ENCODE data around the gene SMO.

SMO gene

GRCh38 chr7:129188372-129188891 lies at the start of gene SMO:
Gene SMO, plus strand, starts transcription at chr7:129188633. Its CDS starts 519 bp downstream, at chr7:129189152.
- peak; percentile 5 for DNase-seq

GRCh38 chr7:129143724-129144094 lies 44.7 kb upstream of the SMO start:
- no peak for DNase-seq

GRCh38 chr7:129144095-129144833 lies 44.2 kb upstream of the SMO start, which contains the start of gene TSPAN33:
Gene TSPAN33, plus strand, starts transcription at chr7:129144707. Its CDS starts 274 bp downstream, at chr7:129144981.
- DNase-seq: peak; percentile 59

- no peak for DNase-seq
These were observed 43.4 kb upstream of the SMO start for GRCh38 chr7:129144834-129145668.

- DNase-seq: no peak
These were observed 42.0 kb upstream of the SMO start for GRCh38 chr7:129146237-129146979.

GRCh38 chr7:129147731-129148130 lies 40.7 kb upstream of the SMO start:
- no peak for DNase-seq

GRCh38 chr7:129149511-129149910 lies 38.9 kb upstream of the SMO start:
- no peak for DNase-seq

- no peak for DNase-seq
These were observed 38.0 kb upstream of the SMO start for GRCh38 chr7:129150199-129150996.

GRCh38 chr7:129157651-129158050 lies 30.8 kb upstream of the SMO start:
- DNase-seq: no peak

GRCh38 chr7:129159539-129159938 lies 28.9 kb upstream of the SMO start:
- DNase-seq: no peak

GRCh38 chr7:129160161-129160905 lies 28.1 kb upstream of the SMO start:
- no peak for DNase-seq

- DNase-seq: no peak
These were observed 26.8 kb upstream of the SMO start for GRCh38 chr7:129161524-129162225.

- DNase-seq: no peak
These were observed 25.7 kb upstream of the SMO start for GRCh38 chr7:129162732-129163131.

- peak; percentile 66 for DNase-seq
These were observed 24.4 kb upstream of the SMO start for GRCh38 chr7:129163875-129164544.

GRCh38 chr7:129166745-129167144 lies 21.7 kb upstream of the SMO start:
- DNase-seq: no peak

- no peak for DNase-seq
These were observed 20.6 kb upstream of the SMO start for GRCh38 chr7:129167817-129168216.

GRCh38 chr7:129168231-129169021 lies 20.0 kb upstream of the SMO start:
- no peak for DNase-seq

- no peak for DNase-seq
These were observed 19.2 kb upstream of the SMO start for GRCh38 chr7:129169171-129169671.

All from NCI-H510A treated with DMSO at 0.1 percent for 48 hours (cell line).